NCI-H2227 (cell line): ENCODE results near the gene EPB41L4A.

Experiments used
- DNase-seq: peaks from one replicate; lab custom pipeline; 2025; ENCODE audit not compliant: unreplicated experiment; lab: John Stamatoyannopoulos, UW

The EPB41L4A gene

GRCh38 chr5:112122353-112122752 lies 296.7 kb downstream of the EPB41L4A start:
- DNase-seq, result no peak

GRCh38 chr5:112121258-112121657 lies 297.8 kb downstream of the EPB41L4A start:
- DNase-seq, result no peak

GRCh38 chr5:112119969-112120368 lies 299.1 kb downstream of the EPB41L4A start:
- DNase-seq, result no peak

- no peak for DNase-seq
These were observed 299.6 kb downstream of the EPB41L4A start for GRCh38 chr5:112119508-112119907.

- DNase-seq, result no peak
These were observed 301.5 kb downstream of the EPB41L4A start for GRCh38 chr5:112117551-112117950.

GRCh38 chr5:112116371-112116770 lies 302.7 kb downstream of the EPB41L4A start:
- DNase-seq, result no peak

- DNase-seq, result no peak
These were observed 305.5 kb downstream of the EPB41L4A start for GRCh38 chr5:112113565-112113964.
